IPS DF 6.9 (cell line): ENCODE data around the gene PCED1B.

ENCODE experiments used
- DNase-seq: peaks from one replicate; pipeline ENCODE4 v3.0.0-alpha.2; 2013; ENCODE audit warnings: low read depth, low spot score
- H3K27ac ChIP-seq: one replicate; pipeline ENCODE4 v1.5.1; 2013; ENCODE audit warnings: low read length, control low read depth
- H3K27me3 ChIP-seq: 2 replicates; pipeline ENCODE4 v1.6.1; 2013; ENCODE audit warnings: mild to moderate bottlenecking, low read length; ENCODE audit not compliant: control insufficient read depth, insufficient read depth
- H3K36me3 ChIP-seq: 2 replicates; pipeline ENCODE4 v1.6.1; 2013; ENCODE audit warnings: low read length; ENCODE audit not compliant: control insufficient read depth, insufficient read depth
- H3K4me1 ChIP-seq: 2 replicates; pipeline ENCODE4 v1.6.1; 2013; ENCODE audit warnings: low read length; ENCODE audit not compliant: control insufficient read depth, insufficient read depth
- H3K4me3 ChIP-seq: 2 replicates; pipeline ENCODE4 v1.5.1; 2013; ENCODE audit warnings: mild to moderate bottlenecking, low read length
- H3K9me3 ChIP-seq: 2 replicates; pipeline ENCODE4 v1.6.1; 2013; ENCODE audit warnings: low read length, inconsistent platforms; ENCODE audit not compliant: control insufficient read depth, insufficient read depth
- WGBS: extraction: QIAGEN DNeasy Blood & Tissue Kit; methylation state at CpG from one replicate; pipeline ENCODE4 v1.1.7; 2013; ENCODE audit warnings: mixed read lengths, missing lambda C conversion rate; ENCODE audit not compliant: insufficient read length, insufficient coverage; 5-methylcytosine and 5-hydroxymethylcytosine counted together

Gene PCED1B

GRCh38 chr12:47219243-47219642, 139.8 kb downstream of the PCED1B start:
- peaks cover 2% of the 10 kb centered on the region; the same call in 1 of the 2 replicates for H3K4me1 ChIP-seq
- WGBS: no CpG with 5 or more reads among the region's 3 CpGs
- H3K36me3 ChIP-seq: no peaks in the 10 kb centered on the region
- no peaks in the 10 kb centered on the region for H3K9me3 ChIP-seq
- DNase-seq: no peak
- no peak overlapping the region for H3K27ac ChIP-seq
- H3K4me3 ChIP-seq: no peak overlapping the region
- no peaks in the 10 kb centered on the region for H3K27me3 ChIP-seq

GRCh38 chr12:47221256-47222023, 142.0 kb downstream of the PCED1B start:
- peaks cover 2% of the 10 kb centered on the region; the same call in 1 of the 2 replicates for H3K4me1 ChIP-seq
- no peaks in the 10 kb centered on the region for H3K36me3 ChIP-seq
- no peak for DNase-seq
- no peak overlapping the region for H3K27ac ChIP-seq
- no peaks in the 10 kb centered on the region for H3K27me3 ChIP-seq
- no peak overlapping the region for H3K4me3 ChIP-seq
- no CpG with 5 or more reads among the region's 2 CpGs for WGBS
- no peaks in the 10 kb centered on the region for H3K9me3 ChIP-seq

- Histone ChIP-seq H3K9me3 (no peaks in the 10 kb centered on the region), H3K27ac (peak overlapping the region; percentile 79), H3K4me3 (no peak overlapping the region), H3K27me3 (no peaks in the 10 kb centered on the region), H3K4me1 (peaks cover 2% of the 10 kb centered on the region; the same call in 1 of the 2 replicates), H3K36me3 (no peaks in the 10 kb centered on the region)
- whole genome bisulfite sequencing: no CpG with 5 or more reads among the region's 3 CpGs
- DNase-seq: no peak
These were observed 143.2 kb downstream of the PCED1B start for GRCh38 chr12:47222520-47223030.

- Histone ChIP-seq H3K27ac (peak overlapping the region; percentile 99), H3K27me3 (no peaks in the 10 kb centered on the region), H3K4me3 (no peak overlapping the region), H3K9me3 (no peaks in the 10 kb centered on the region), H3K4me1 (peaks cover 2% of the 10 kb centered on the region; the same call in 1 of the 2 replicates), H3K36me3 (no peaks in the 10 kb centered on the region)
- WGBS: no CpG with 5 or more reads among the region's 7 CpGs
- peak; percentile 74 for DNase-seq
These were observed 143.8 kb downstream of the PCED1B start for GRCh38 chr12:47223031-47223847.

- Histone ChIP-seq H3K4me1 (peaks cover 2% of the 10 kb centered on the region; the same call in 1 of the 2 replicates), H3K4me3 (no peak overlapping the region), H3K36me3 (no peaks in the 10 kb centered on the region), H3K27me3 (no peaks in the 10 kb centered on the region), H3K9me3 (no peaks in the 10 kb centered on the region), H3K27ac (peak overlapping the region; percentile 99)
- DNase-seq: no peak
- no CpG with 5 or more reads among the region's 4 CpGs for WGBS
These were observed 144.4 kb downstream of the PCED1B start for GRCh38 chr12:47223848-47224213.

GRCh38 chr12:47224563-47225133, 145.2 kb downstream of the PCED1B start:
- Histone ChIP-seq H3K4me1 (peaks cover 2% of the 10 kb centered on the region; the same call in 1 of the 2 replicates), H3K36me3 (no peaks in the 10 kb centered on the region), H3K9me3 (no peaks in the 10 kb centered on the region), H3K27me3 (no peaks in the 10 kb centered on the region), H3K4me3 (no peak overlapping the region), H3K27ac (peak overlapping the region; percentile 16)
- DNase-seq: no peak
- WGBS: no CpG with 5 or more reads among the region's 17 CpGs

DNA sequence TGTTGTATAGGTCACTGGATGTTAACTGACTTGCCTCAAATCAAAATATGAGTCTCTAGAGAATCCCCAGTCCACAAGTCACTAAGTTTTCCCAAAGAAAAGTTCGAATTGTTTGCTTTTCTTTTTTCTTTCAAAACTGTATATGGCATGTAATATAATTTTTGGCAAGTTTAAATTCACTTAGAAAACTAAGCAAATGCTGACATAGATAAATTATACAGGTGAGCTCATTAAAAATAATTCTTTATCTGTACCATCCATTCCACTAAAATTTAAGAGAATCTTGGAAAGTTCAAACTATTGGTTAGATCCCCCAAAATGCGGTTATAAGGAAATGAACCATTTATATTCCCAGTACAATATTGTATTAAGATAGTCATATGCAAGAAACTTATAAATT, 145.9 kb downstream of the PCED1B start:
- Histone ChIP-seq H3K9me3 (no peaks in the 10 kb centered on the region), H3K4me3 (no peak overlapping the region), H3K36me3 (no peaks in the 10 kb centered on the region), H3K27me3 (no peaks in the 10 kb centered on the region), H3K27ac (no peak overlapping the region), H3K4me1 (peaks cover 2% of the 10 kb centered on the region; the same call in 1 of the 2 replicates)
- DNase-seq: no peak
- no CpG with 5 or more reads among the region's 2 CpGs for WGBS

DNA sequence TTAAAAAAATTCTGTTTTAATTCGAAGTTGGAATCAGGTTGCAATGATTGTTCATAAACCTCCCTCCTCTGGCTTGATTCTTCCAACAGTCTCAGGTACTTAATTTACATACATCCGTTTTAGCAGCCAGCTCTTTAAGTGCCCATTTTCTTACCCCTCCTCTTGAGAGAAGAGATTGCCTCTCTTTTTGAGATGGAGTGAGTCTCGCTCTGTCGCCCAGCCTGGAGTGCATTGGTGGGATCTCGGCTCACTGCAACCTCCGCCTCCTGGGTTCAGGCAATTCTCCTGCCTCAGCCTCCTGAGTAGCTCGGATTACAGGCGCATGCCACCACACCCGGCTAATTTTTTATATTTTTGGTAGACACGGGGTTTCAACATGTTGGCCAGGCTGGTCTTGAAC, 146.8 kb downstream of the PCED1B start:
- H3K27ac ChIP-seq: no peak overlapping the region
- DNase-seq: no peak
- H3K9me3 ChIP-seq: no peaks in the 10 kb centered on the region
- no peaks in the 10 kb centered on the region for H3K36me3 ChIP-seq
- H3K27me3 ChIP-seq: no peaks in the 10 kb centered on the region
- WGBS: no CpG with 5 or more reads among the region's 10 CpGs
- peaks cover 2% of the 10 kb centered on the region; the same call in 1 of the 2 replicates for H3K4me1 ChIP-seq
- no peak overlapping the region for H3K4me3 ChIP-seq

GRCh38 chr12:47228802-47229201, 149.4 kb downstream of the PCED1B start:
- Histone ChIP-seq H3K36me3 (no peaks in the 10 kb centered on the region), H3K27ac (no peak overlapping the region), H3K27me3 (no peaks in the 10 kb centered on the region), H3K4me3 (no peak overlapping the region), H3K9me3 (no peaks in the 10 kb centered on the region), H3K4me1 (peaks cover under 1% of the 10 kb centered on the region; the same call in 1 of the 2 replicates)
- no peak for DNase-seq
- no CpG with 5 or more reads among the region's 4 CpGs for WGBS

DNA sequence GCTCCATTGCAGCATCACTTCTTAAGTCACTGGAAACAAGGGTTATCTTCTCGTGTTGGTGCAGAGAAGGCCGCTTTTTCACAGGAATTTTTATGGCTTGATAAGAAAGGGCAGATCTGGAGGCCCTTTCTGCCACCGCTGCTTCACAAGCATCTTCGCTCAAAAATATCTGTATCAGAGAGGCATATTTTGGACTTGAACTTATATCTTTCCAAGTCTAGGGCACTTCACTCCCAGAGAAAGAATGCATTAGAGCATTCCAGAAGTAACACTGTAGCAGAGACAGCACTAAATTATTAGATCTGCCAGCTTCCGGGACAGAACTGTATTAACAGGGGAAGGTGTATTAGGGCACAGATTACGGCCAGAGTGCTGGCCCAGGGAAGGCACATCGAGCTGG, 152.0 kb downstream of the PCED1B start:
- Histone ChIP-seq H3K9me3 (no peaks in the 10 kb centered on the region), H3K4me3 (no peak overlapping the region), H3K27ac (no peak overlapping the region), H3K36me3 (no peaks in the 10 kb centered on the region), H3K4me1 (peaks cover 3% of the 10 kb centered on the region; the same call in 1 of the 2 replicates), H3K27me3 (no peaks in the 10 kb centered on the region)
- no peak for DNase-seq
- no CpG with 5 or more reads among the region's 7 CpGs for WGBS
